SK-N-MC (cell line): ENCODE results near the gene SFTA2.

Source experiments
- EZH2 ChIP-seq: fragments of 200-600 bp; sonication (generic); IDR thresholded peaks from one replicate; pipeline ENCODE4 v1.6.1; 2017; ENCODE audit warnings: antibody characterized with exemption
- POLR2AphosphoS5 ChIP-seq: IDR thresholded peaks from 2 replicates; pipeline ENCODE4 v1.6.1; 2012; ENCODE audit warnings: mild to moderate bottlenecking, low read depth, low read length, borderline replicate concordance

GRCh38 chr6:30954631-30955366, 22.8 kb upstream of the SFTA2 start:
- TF ChIP-seq EZH2 (no peak), POLR2AphosphoS5 (no peak)
